CD4-positive, alpha-beta T cell (primary cell): Measurements from ENCODE around the gene OTOGL. TPM values are rescaled to one million over a fixed set of nuclear protein-coding genes. Genes with fewer than 3 reads are reported as not detected.

Source experiments
- ATAC-seq: fragments of 200-7000 bp; cut with Tn5 transposase; one replicate; pipeline ENCODE4 v1.10.0; 2022; ENCODE audit warnings: mild to moderate bottlenecking; ENCODE audit not compliant: poor library complexity
- CTCF ChIA-PET: fragments of 350-600 bp; sonication (Branson Sonifier 250); formaldehyde crosslinking; loops from one replicate; lab custom pipeline; 2021; ENCODE audit warnings: antibody characterized with exemption, inconsistent platforms; lab: Charles Lee
- POLR2A ChIA-PET: fragments of 350-600 bp; sonication (Branson Sonifier 250); formaldehyde crosslinking; loops from one replicate; lab custom pipeline; 2021; ENCODE audit warnings: antibody characterized with exemption, inconsistent platforms; lab: Charles Lee
- DNase-seq, 14 experiments: peaks; one replicate each; pipeline ENCODE4 v3.0.0-alpha.2; 2013 to 2020; ENCODE audit warnings: mixed read lengths in 2 of 14
- H3K27ac ChIP-seq, 2 donors: one replicate each; pipeline versions ENCODE4 v1.5.1 to v1.7.0; 2013; ENCODE audit warnings: low read length in 2 of 2, low read depth in 1 of 2, mild to moderate bottlenecking in 1 of 2
- H3K27me3 ChIP-seq, 2 experiments: 1 replicate in 1 of 2; 2 replicates in 1 of 2; pipeline versions ENCODE4 v1.6.1 to v1.7.0; 2013; ENCODE audit warnings: low read length in 2 of 2, control low read depth in 1 of 2, mild to moderate bottlenecking in 1 of 2, moderate library complexity in 1 of 2; ENCODE audit not compliant: insufficient read depth in 2 of 2, control insufficient read depth in 1 of 2
- H3K36me3 ChIP-seq: one replicate; pipeline ENCODE4 v1.6.1; 2013; ENCODE audit warnings: low read length, control low read depth; ENCODE audit not compliant: insufficient read depth
- H3K4me1 ChIP-seq: one replicate; pipeline ENCODE4 v1.6.1; 2013; ENCODE audit warnings: low read length, control low read depth; ENCODE audit not compliant: insufficient read depth
- H3K4me3 ChIP-seq: one replicate; pipeline ENCODE4 v1.5.1; 2013; ENCODE audit warnings: mild to moderate bottlenecking, low read length, moderate library complexity
- H3K9me3 ChIP-seq, 2 experiments: 1 replicate in 1 of 2; 2 replicates in 1 of 2; pipeline versions ENCODE4 v1.6.1 to v1.7.0; 2013; ENCODE audit warnings: low read length in 2 of 2, mild to moderate bottlenecking in 2 of 2, control low read depth in 1 of 2, moderate library complexity in 1 of 2; ENCODE audit not compliant: control insufficient read depth in 1 of 2, insufficient read depth in 1 of 2
- H3K27ac Mint-ChIP-seq: one replicate; pipeline ENCODE4 v1.8.0; 2020; ENCODE audit warnings: mixed read lengths
- H3K27me3 Mint-ChIP-seq: one replicate; pipeline ENCODE4 v1.8.0; 2021; ENCODE audit warnings: mixed read lengths
- H3K36me3 Mint-ChIP-seq: one replicate; pipeline ENCODE4 v1.8.0; 2021; ENCODE audit warnings: low read depth, mixed read lengths
- H3K4me1 Mint-ChIP-seq: one replicate; pipeline ENCODE4 v1.8.0; 2021; ENCODE audit warnings: low read depth, mixed read lengths
- H3K4me3 Mint-ChIP-seq: one replicate; pipeline ENCODE4 v1.8.0; 2020; ENCODE audit warnings: mild to moderate bottlenecking, mixed read lengths
- H3K9me3 Mint-ChIP-seq: one replicate; pipeline ENCODE4 v1.8.0; 2020; ENCODE audit warnings: mixed read lengths
- intact Hi-C, 2 experiments: fragments of 100-400 bp; cut with DNase I in 1 of 2; cut with micrococcal nuclease in 1 of 2; formaldehyde crosslinking; loops; one replicate each; pipeline versions ENCODE4 v1.15.1 to v1.9.0; 2023 to 2025; cut with DNase I, micrococcal nuclease
- total RNA-seq, 174 experiments: library from RNA in 2 of 174; stranded (reverse) in 2 of 174; gene quantifications; one replicate each; pipeline ENCODE4 v1.2.3 and lab custom pipeline; 2021 to 2026
- TF ChIP-seq, protein P1 (sequence below): fragments of 200-600 bp; IDR thresholded peaks from one replicate; pipeline ENCODE4 v1.8.0; 2022; ENCODE audit warnings: antibody characterized with exemption, mild to moderate bottlenecking

Gene OTOGL
- total RNA-seq, 2 experiments from 2014 or later, result not detected

DNA sequence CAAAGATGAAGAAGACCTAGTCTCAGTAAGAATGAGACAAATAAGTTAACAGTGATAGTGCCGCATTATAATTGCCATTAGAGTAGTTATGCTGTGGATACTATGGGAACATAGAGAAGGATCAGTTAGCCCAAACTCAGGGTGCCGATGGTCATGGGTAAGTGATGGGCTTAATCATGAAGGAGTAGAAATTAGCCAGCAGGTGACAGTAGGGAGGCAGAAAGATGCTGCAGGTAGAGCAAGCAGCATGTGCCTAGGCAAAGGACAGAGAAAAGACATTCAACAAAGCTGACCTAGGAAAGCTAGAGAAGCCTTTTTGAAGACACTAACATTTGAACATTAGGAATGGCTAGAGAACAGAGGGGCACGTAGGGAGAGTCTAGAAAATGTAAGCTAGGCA lies 314.1 kb downstream of the OTOGL start:
- DNase-seq, result no peak
- no peak for ATAC-seq
- no peak overlapping the region for H3K4me3 ChIP-seq
- no peaks in the 10 kb centered on the region for H3K27me3 Mint-ChIP-seq
- no peak overlapping the region for H3K27ac Mint-ChIP-seq
- H3K27me3 ChIP-seq, result no peaks in the 10 kb centered on the region
- no peaks in the 10 kb centered on the region for H3K4me1 ChIP-seq
- intact Hi-C loops, result no loop called here
- no peaks in the 10 kb centered on the region for H3K9me3 ChIP-seq
- H3K4me1 Mint-ChIP-seq, result no peaks in the 10 kb centered on the region
- H3K4me3 Mint-ChIP-seq, result no peak overlapping the region
- no peaks in the 10 kb centered on the region for H3K36me3 ChIP-seq
- no peak overlapping the region for H3K27ac ChIP-seq
- no peaks in the 10 kb centered on the region for H3K9me3 Mint-ChIP-seq
- ChIA-PET POLR2A (no interaction called here), CTCF (no interaction called here)
- no peaks in the 10 kb centered on the region for H3K36me3 Mint-ChIP-seq
- TF ChIP-seq, protein P1, sequence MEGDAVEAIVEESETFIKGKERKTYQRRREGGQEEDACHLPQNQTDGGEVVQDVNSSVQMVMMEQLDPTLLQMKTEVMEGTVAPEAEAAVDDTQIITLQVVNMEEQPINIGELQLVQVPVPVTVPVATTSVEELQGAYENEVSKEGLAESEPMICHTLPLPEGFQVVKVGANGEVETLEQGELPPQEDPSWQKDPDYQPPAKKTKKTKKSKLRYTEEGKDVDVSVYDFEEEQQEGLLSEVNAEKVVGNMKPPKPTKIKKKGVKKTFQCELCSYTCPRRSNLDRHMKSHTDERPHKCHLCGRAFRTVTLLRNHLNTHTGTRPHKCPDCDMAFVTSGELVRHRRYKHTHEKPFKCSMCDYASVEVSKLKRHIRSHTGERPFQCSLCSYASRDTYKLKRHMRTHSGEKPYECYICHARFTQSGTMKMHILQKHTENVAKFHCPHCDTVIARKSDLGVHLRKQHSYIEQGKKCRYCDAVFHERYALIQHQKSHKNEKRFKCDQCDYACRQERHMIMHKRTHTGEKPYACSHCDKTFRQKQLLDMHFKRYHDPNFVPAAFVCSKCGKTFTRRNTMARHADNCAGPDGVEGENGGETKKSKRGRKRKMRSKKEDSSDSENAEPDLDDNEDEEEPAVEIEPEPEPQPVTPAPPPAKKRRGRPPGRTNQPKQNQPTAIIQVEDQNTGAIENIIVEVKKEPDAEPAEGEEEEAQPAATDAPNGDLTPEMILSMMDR, result no peak

DNA sequence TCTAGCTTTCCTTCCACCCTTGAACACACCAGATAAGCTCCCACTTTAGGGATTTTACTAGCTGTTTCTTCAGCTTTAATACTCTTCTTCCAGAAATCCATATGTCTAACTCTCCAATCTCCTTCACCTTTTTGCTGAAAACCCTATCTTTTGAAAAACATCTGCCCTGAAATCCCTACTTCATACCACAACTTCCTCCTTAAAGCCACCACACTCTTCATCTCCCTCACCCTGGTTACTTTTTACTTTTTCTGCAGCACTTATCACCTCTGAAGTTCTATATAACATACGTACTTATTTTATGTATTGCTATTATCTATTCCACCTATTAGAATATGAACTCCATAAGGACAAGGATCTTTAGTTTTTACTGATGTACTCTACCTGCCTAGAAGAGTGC lies 316.1 kb downstream of the OTOGL start:
- H3K36me3 Mint-ChIP-seq, result no peaks in the 10 kb centered on the region
- Histone ChIP-seq H3K27ac (no peak overlapping the region), H3K4me1 (no peaks in the 10 kb centered on the region), H3K4me3 (no peak overlapping the region), H3K9me3 (no peaks in the 10 kb centered on the region), H3K27me3 (no peaks in the 10 kb centered on the region), H3K36me3 (no peaks in the 10 kb centered on the region)
- TF ChIP-seq, protein P1, result no peak
- H3K4me3 Mint-ChIP-seq, result no peak overlapping the region
- ChIA-PET POLR2A (no interaction called here), CTCF (no interaction called here)
- no peak overlapping the region for H3K27ac Mint-ChIP-seq
- no peaks in the 10 kb centered on the region for H3K9me3 Mint-ChIP-seq
- H3K4me1 Mint-ChIP-seq, result no peaks in the 10 kb centered on the region
- no peak for DNase-seq
- no peaks in the 10 kb centered on the region for H3K27me3 Mint-ChIP-seq
- no peak for ATAC-seq
- intact Hi-C loops, result no loop called here

DNA sequence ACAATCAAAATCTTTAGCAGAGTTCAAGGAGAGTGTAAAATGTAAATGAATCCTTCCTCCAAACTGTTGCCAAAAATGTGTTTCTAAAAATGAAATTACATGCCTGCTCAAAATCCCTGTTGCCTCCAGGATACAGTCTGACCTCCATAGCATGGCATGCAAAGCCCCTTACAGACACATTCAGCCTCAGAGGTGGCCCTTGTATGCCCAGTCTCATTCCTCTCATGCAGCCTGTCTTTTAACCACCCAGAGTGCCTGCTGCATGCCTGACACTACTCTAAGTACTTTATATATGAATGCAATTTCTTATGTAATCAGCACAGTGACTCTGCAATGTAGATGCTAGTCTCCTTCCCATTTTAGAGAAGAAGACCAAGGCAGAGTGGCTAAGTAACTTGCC lies 320.3 kb downstream of the OTOGL start:
- no peaks in the 10 kb centered on the region for H3K4me1 ChIP-seq
- no peak for ATAC-seq
- no peaks in the 10 kb centered on the region for H3K27me3 ChIP-seq
- no peaks in the 10 kb centered on the region for H3K27me3 Mint-ChIP-seq
- no peak overlapping the region for H3K4me3 Mint-ChIP-seq
- intact Hi-C loops, result no loop called here
- H3K36me3 ChIP-seq, result no peaks in the 10 kb centered on the region
- H3K9me3 ChIP-seq, result no peaks in the 10 kb centered on the region
- CTCF ChIA-PET, result no interaction called here
- H3K27ac Mint-ChIP-seq, result no peak overlapping the region
- H3K4me1 Mint-ChIP-seq, result no peaks in the 10 kb centered on the region
- POLR2A ChIA-PET, result no interaction called here
- no peaks in the 10 kb centered on the region for H3K9me3 Mint-ChIP-seq
- TF ChIP-seq, protein P1, result no peak
- no peak overlapping the region for H3K27ac ChIP-seq
- DNase-seq, result no peak
- H3K36me3 Mint-ChIP-seq, result no peaks in the 10 kb centered on the region
- H3K4me3 ChIP-seq, result no peak overlapping the region
